Thoracic aorta (tissue), 2 donors: ENCODE measurements around the gene MIPOL1. TPM values are rescaled to one million over a fixed set of nuclear protein-coding genes. Genes with fewer than 3 reads are reported as not detected.
"Not testable (repeated sequence)": the region's sequence is repeated elsewhere in the genome, so short reads cannot be mapped to it uniquely, and the experiment has no call there.

Experiments
- ATAC-seq: fragments of 150-250 bp; one replicate; pipeline ENCODE4 v1.8.0; 2017; ENCODE audit warnings: low read depth; ENCODE audit not compliant: insufficient number of reproducible peaks, low FRiP score
- DNase-seq: peaks from one replicate; pipeline ENCODE4 v3.0.0-alpha.2; 2020; ENCODE audit warnings: low spot score
- H3K27ac ChIP-seq, 2 donors: fragments of 200-600 bp; sonication (generic); 1 replicate in 1 of 2; 2 replicates in 1 of 2; pipeline ENCODE4 v1.5.1; 2016; ENCODE audit warnings: mild to moderate bottlenecking in 2 of 2, moderate library complexity in 2 of 2
- H3K27me3 ChIP-seq: fragments of 200-600 bp; sonication (generic); replicated peaks from 2 replicates; pipeline ENCODE4 v1.6.0; 2016; ENCODE audit warnings: mild to moderate bottlenecking; ENCODE audit not compliant: insufficient read depth
- H3K36me3 ChIP-seq: fragments of 200-600 bp; sonication (generic); one replicate; pipeline ENCODE4 v1.5.1; 2016
- H3K4me1 ChIP-seq, 2 donors: fragments of 200-600 bp; sonication (generic); 1 replicate in 1 of 2; 2 replicates in 1 of 2; pipeline versions ENCODE4 v1.5.1 to v1.6.0; 2016; ENCODE audit warnings: low read depth in 2 of 2, mild to moderate bottlenecking in 1 of 2; ENCODE audit not compliant: control insufficient read depth in 1 of 2
- H3K4me3 ChIP-seq: fragments of 200-600 bp; sonication (generic); 2 replicates; pipeline ENCODE4 v1.5.1; 2016; ENCODE audit warnings: mild to moderate bottlenecking
- H3K9me3 ChIP-seq: fragments of 200-600 bp; sonication (generic); 2 replicates; pipeline ENCODE4 v1.5.1; 2016
- total RNA-seq, 2 donors: library from RNA; depleted of rRNA; stranded (reverse); fragments of >200 nt; gene quantifications; one replicate each; pipeline versions ENCODE4 v1.1.0 to v1.2.3, GENCODE V29; 2016
- TF ChIP-seq, protein P1 (sequence below): fragments of 200-600 bp; sonication (generic); IDR thresholded peaks from one replicate; pipeline ENCODE4 v1.5.1; 2019; ENCODE audit warnings: antibody characterized with exemption

The MIPOL1 gene
- total RNA-seq, 2 donors from 2014 or later = 13.1 to 16.8 TPM

DNA sequence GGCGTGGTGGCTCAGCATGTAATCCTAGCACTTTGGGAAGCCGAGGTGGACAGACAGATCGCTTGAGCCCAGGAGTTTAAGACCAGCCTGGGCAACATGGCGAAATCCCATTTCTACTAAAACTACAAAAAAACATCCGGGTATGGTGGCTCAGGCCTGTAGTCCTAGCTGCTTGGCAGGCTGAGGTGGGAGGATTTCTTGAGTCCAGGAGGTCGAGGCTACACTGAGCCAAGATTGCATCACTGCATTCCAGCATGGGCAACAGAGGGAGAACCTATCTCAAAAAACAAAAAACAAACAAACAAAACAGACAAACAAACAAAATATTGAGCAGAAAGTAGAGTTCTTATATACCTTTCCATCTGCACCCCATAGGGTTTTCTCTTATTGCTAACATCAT is 16.3 kb upstream of the MIPOL1 start:
- Histone ChIP-seq H3K27me3 (no peaks in the 10 kb centered on the region), H3K4me3 (no peak overlapping the region), H3K9me3 (no peaks in the 10 kb centered on the region), H3K36me3 (no peaks in the 10 kb centered on the region), H3K27ac (no peak overlapping the region), H3K4me1 (no peaks in the 10 kb centered on the region)
- DNase-seq (no peak), ATAC-seq (no peak)
- TF ChIP-seq, protein P1, sequence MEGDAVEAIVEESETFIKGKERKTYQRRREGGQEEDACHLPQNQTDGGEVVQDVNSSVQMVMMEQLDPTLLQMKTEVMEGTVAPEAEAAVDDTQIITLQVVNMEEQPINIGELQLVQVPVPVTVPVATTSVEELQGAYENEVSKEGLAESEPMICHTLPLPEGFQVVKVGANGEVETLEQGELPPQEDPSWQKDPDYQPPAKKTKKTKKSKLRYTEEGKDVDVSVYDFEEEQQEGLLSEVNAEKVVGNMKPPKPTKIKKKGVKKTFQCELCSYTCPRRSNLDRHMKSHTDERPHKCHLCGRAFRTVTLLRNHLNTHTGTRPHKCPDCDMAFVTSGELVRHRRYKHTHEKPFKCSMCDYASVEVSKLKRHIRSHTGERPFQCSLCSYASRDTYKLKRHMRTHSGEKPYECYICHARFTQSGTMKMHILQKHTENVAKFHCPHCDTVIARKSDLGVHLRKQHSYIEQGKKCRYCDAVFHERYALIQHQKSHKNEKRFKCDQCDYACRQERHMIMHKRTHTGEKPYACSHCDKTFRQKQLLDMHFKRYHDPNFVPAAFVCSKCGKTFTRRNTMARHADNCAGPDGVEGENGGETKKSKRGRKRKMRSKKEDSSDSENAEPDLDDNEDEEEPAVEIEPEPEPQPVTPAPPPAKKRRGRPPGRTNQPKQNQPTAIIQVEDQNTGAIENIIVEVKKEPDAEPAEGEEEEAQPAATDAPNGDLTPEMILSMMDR = no peak

DNA sequence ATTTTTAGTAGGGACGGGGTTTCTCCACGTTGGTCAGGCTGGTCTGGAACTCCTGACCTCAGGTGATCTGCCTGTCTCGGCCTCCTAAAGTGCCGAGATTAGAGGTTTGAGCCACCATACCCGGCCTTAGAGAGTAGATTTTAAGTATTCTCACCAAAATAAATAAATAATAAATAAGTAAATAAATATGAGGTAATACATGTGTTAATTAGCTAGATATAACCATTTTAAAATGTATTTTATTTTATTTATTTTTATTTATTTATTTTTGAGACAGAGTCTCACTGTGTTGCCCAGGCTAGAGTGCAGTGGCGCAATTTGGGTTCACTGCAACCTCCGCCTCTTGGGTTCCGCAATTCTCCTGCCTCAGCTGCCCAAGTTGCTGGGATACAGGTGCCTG is 13.2 kb upstream of the MIPOL1 start:
- not testable (repeated sequence) for H3K27ac ChIP-seq, H3K36me3 ChIP-seq, H3K27me3 ChIP-seq, ATAC-seq, H3K4me1 ChIP-seq, H3K9me3 ChIP-seq, DNase-seq, H3K4me3 ChIP-seq

DNA sequence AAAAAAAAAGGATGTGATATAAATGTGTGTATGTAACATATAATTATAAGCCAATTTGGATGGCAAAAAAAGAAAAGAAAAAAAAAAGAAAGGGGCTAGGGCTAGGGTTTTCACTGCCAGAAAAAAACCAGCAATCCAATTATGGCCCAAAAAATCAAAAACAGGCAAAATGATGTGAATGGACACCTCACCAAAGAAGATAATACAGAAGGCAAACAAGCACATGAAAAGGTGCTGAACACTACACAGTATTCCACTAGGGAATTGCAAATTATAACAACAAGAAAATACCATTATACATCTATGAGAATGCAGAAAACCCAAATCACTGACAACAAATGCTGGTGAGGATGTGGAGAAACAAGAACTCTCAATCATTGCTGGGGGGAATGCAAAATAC is 12.1 kb upstream of the MIPOL1 start:
- Histone ChIP-seq H3K4me3 (no peak overlapping the region), H3K4me1 (no peaks in the 10 kb centered on the region), H3K27ac (no peak overlapping the region), H3K9me3 (no peaks in the 10 kb centered on the region), H3K27me3 (no peaks in the 10 kb centered on the region), H3K36me3 (no peaks in the 10 kb centered on the region)
- DNase-seq (no peak), ATAC-seq (no peak)
- TF ChIP-seq, protein P1 = no peak

DNA sequence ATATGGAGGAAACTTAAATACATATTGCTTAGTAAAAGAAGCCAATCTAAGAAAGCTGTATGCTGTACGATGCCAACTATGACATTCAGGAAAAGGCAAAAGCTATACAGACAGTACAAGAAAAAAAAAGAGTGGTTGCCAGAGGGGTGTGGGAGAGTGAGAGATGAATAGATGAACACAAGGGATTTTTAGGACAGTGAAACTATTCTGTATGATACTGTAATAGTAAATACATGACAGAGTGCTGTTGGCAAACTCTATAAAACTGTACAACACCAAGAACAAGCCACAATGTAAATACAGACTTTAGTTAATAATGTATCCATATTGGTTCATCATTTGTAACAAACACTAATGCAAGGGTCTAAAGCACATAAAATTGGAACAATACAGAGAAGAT is 10.9 kb upstream of the MIPOL1 start:
- no peak overlapping the region for H3K27ac ChIP-seq
- ATAC-seq (no peak), DNase-seq (no peak)
- no peaks in the 10 kb centered on the region for H3K9me3 ChIP-seq
- no peaks in the 10 kb centered on the region for H3K27me3 ChIP-seq
- H3K4me3 ChIP-seq = no peak overlapping the region
- TF ChIP-seq, protein P1 = no peak
- H3K36me3 ChIP-seq = no peaks in the 10 kb centered on the region
- no peaks in the 10 kb centered on the region for H3K4me1 ChIP-seq

DNA sequence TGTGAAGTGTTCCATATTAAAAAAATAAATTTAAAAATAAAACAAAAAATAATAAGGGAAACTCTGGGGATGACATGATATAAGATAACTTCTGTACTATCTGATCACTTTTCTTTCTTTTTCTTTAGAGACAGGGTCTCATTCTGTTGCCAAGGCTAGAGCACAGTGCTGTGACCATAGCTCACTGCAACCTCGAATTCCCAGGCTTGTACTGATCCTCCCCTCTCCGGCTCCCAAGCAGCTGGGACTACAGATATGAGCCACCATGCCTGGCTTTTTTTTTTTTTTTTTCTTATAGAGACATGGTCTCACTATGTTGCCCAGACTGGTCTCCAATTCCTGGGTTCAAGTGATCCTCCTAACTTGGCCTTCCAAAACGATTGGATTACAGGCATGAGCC is 10.4 kb upstream of the MIPOL1 start:
- TF ChIP-seq, protein P1 = no peak
- DNase-seq (no peak), ATAC-seq (no peak)
- Histone ChIP-seq H3K27me3 (no peaks in the 10 kb centered on the region), H3K4me1 (no peaks in the 10 kb centered on the region), H3K4me3 (no peak overlapping the region), H3K9me3 (no peaks in the 10 kb centered on the region), H3K36me3 (no peaks in the 10 kb centered on the region), H3K27ac (no peak overlapping the region)

DNA sequence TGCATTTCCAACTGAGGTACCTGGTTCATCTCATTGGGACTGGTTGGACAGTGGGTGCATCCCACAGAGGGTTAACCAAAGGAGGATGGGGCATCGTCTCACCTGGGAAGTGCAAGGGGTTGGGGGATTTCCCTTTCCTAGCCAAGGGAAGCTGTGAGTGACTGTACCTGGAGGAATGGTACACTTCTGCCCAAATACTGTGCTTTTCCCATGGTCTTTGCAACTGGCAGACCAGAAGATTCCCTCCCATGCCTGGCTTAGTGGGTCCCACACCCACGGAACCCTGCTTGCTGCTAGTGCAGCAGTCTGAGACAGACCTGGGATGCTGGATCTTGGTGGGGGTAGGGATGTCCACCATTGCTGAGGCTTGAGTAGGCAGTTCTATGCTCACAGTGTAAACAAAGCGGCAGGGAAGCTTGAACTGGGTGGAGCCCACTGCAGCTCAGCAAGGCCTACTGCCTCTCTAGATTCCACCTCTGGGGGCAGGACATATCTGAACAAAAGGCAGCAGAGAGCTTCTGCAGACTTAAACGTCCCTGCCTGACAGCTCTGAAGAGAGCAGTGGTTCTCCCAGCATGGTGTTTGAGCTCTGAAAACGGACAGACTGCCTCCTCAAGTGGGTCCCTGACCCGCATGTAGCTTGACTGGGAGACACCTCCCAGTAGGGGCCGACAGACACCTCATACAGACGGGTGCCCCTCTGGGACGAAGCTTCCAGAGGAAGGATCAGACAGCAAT is 9.7 kb upstream of the MIPOL1 start:
- ATAC-seq, H3K36me3 ChIP-seq, H3K4me1 ChIP-seq, H3K4me3 ChIP-seq, H3K27ac ChIP-seq, H3K9me3 ChIP-seq, DNase-seq, H3K27me3 ChIP-seq: not testable (repeated sequence)

DNA sequence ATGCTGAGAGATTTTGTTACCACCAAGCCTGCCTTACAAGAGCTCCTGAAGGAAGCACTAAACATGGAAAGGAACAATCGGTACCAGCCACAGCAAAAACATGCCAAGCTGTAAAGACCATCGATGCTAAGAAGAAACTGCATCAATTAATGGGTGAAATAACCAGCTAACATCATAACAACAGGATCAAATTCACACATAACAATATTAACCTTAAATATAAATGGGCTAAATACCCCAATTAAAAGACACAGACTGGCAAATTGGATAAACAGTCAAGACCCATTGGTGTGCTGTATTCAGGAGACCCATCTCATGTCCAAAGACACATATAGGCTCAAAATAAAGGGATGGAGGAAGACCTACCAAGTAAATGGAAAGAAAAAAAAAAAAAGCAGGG is 8.0 kb upstream of the MIPOL1 start:
- H3K36me3 ChIP-seq, H3K27ac ChIP-seq, H3K4me1 ChIP-seq, H3K4me3 ChIP-seq, DNase-seq, ATAC-seq, H3K27me3 ChIP-seq, H3K9me3 ChIP-seq: not testable (repeated sequence)
